CD4-positive, alpha-beta memory T cell (primary cell): ENCODE results near the gene RPS6KL1. TPM values are rescaled to one million over a fixed set of nuclear protein-coding genes. Genes with fewer than 3 reads are reported as not detected.

Experiments
- CTCF ChIA-PET: fragments of 350-600 bp; sonication (Branson Sonifier 250); formaldehyde crosslinking; loops from one replicate; lab custom pipeline; 2021; ENCODE audit warnings: inconsistent platforms; ENCODE audit not compliant: partially characterized antibody; lab: Charles Lee
- POLR2A ChIA-PET: fragments of 350-600 bp; sonication (Branson Sonifier 250); formaldehyde crosslinking; loops from one replicate; lab custom pipeline; 2021; ENCODE audit not compliant: partially characterized antibody; lab: Charles Lee
- DNase-seq, 5 donors: peaks; one replicate each; pipeline versions ENCODE4 v3.0.0 to v3.0.0-alpha.2; 2020 to 2022; ENCODE audit warnings: mixed read lengths in 1 of 5
- H3K27ac ChIP-seq: one replicate; pipeline ENCODE4 v1.7.0; 2013; ENCODE audit warnings: low read depth, low read length
- H3K27me3 ChIP-seq: 2 replicates; pipeline ENCODE4 v1.7.0; 2013; ENCODE audit warnings: mild to moderate bottlenecking, low read length, moderate library complexity; ENCODE audit not compliant: insufficient read depth
- H3K36me3 ChIP-seq: 2 replicates; pipeline ENCODE4 v1.7.0; 2013; ENCODE audit warnings: mild to moderate bottlenecking, low read length, moderate library complexity; ENCODE audit not compliant: insufficient read depth
- H3K4me1 ChIP-seq: 2 replicates; pipeline ENCODE4 v1.7.0; 2013; ENCODE audit warnings: mild to moderate bottlenecking, low read length, moderate library complexity; ENCODE audit not compliant: insufficient read depth
- H3K4me3 ChIP-seq, 2 donors: one replicate each; pipeline ENCODE4 v1.7.0; 2013; ENCODE audit warnings: low read length in 2 of 2, mild to moderate bottlenecking in 1 of 2
- H3K9me3 ChIP-seq, 2 donors: one replicate each; pipeline ENCODE4 v1.7.0; 2013; ENCODE audit warnings: low read length in 2 of 2, control low read depth in 1 of 2; ENCODE audit not compliant: control insufficient read depth in 1 of 2
- H3K27ac Mint-ChIP-seq, 7 donors: one replicate each; pipeline ENCODE4 v1.8.0; 2020 to 2021; ENCODE audit warnings: mixed read lengths in 7 of 7, mild to moderate bottlenecking in 6 of 7, inconsistent platforms in 3 of 7, moderate library complexity in 3 of 7
- H3K27me3 Mint-ChIP-seq, 2 donors: one replicate each; pipeline ENCODE4 v1.8.0; 2020 to 2021; ENCODE audit warnings: mixed read lengths in 2 of 2
- H3K36me3 Mint-ChIP-seq, 2 donors: one replicate each; pipeline ENCODE4 v1.8.0; 2020 to 2021; ENCODE audit warnings: mixed read lengths in 2 of 2, inconsistent platforms in 1 of 2, mild to moderate bottlenecking in 1 of 2
- H3K4me1 Mint-ChIP-seq, 4 donors: one replicate each; pipeline ENCODE4 v1.8.0; 2020 to 2021; ENCODE audit warnings: mixed read lengths in 4 of 4, mild to moderate bottlenecking in 1 of 4
- H3K4me3 Mint-ChIP-seq, 8 donors: one replicate each; pipeline ENCODE4 v1.8.0; 2020 to 2021; ENCODE audit warnings: mixed read lengths in 8 of 8, mild to moderate bottlenecking in 7 of 8, moderate library complexity in 6 of 8, inconsistent platforms in 3 of 8
- H3K9me3 Mint-ChIP-seq, 8 donors: one replicate each; pipeline ENCODE4 v1.8.0; 2020 to 2021; ENCODE audit warnings: mixed read lengths in 8 of 8, mild to moderate bottlenecking in 5 of 8, inconsistent platforms in 3 of 8, moderate library complexity in 1 of 8
- intact Hi-C: fragments of 100-400 bp; cut with micrococcal nuclease; formaldehyde crosslinking; loops from one replicate; pipeline ENCODE4 v1.15.1; 2023
- polyA plus RNA-seq, 2 donors: library from polyadenylated mRNA; unstranded; fragments of 300-500 nt; fragmentation: Illumina TruSeq; gene quantifications; one replicate each; pipeline ENCODE4 v1.2.3, GENCODE V29; 2021
- total RNA-seq, 2 experiments: library from RNA; stranded (reverse); gene quantifications; one replicate each; pipeline ENCODE4 v1.2.3, GENCODE V29; 2021

RPS6KL1 gene
- total and polyA plus RNA-seq, 4 experiments from 2014 or later: 0.45 to 2.9 (median 1.7) TPM

DNA sequence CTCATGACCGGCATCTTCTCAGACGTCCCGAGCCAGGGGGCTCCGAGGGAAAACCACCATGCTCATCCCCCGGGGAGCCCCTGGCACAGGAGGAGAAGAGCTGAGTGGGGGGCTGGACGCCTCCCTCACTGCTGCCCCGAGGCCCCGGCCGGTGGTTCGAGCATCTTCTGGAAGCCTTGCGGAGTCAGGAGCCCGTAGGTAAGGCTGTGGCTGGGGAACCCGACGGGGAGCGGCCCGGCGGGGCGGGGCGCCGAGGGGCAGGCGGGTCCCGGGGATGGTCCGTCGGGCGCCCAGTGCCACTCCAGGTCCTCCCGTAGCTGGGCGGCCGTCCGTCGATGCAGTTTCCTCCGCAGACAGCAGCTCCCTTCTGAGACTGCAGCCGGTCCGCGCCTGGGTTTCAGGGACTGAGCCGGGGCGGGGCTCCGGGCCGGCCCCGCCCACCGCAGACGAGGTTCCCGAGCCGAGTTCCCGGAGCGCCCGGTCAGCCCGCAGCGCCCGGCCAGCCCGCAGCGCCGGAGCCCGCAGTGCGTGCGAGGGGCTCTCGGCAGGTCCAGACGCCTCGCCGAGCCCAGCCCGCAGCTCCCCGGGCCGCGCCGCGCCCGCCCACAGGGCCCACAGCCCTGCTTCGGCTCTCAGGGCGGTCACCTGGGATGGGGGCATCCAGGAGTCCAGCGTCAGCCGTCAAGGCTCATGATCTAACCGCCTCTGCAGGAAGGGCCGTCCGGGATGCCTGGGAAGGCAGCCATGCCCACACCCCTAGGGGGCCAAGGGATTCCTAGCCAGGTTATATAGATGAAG is 32.4 kb upstream of the RPS6KL1 start, which contains the start of gene PGF:
Gene PGF, minus strand, starts transcription at position 369 of the 798 bp plus-strand sequence. Its CDS starts 355 bp downstream, at position 14.
- Histone ChIP-seq H3K4me1 (peaks cover 6% of the 10 kb centered on the region), H3K27me3 (no peaks in the 10 kb centered on the region), H3K36me3 (no peaks in the 10 kb centered on the region), H3K9me3 (no peaks in the 10 kb centered on the region), H3K27ac (no peak within 1 kb of the TSS), H3K4me3 (peak within 1 kb of the TSS in 1 of 2 donors; percentile 33)
- no peak within 1 kb of the TSS for H3K27ac Mint-ChIP-seq
- H3K9me3 Mint-ChIP-seq: no peaks in the 10 kb centered on the region
- intact Hi-C loops: no loop called here
- peaks cover 0 to 5% of the 10 kb centered on the region in 2 donors for H3K27me3 Mint-ChIP-seq
- H3K36me3 Mint-ChIP-seq: no peaks in the 10 kb centered on the region
- ChIA-PET POLR2A (interaction anchor here (1.9 kb wide), 1 partner anchor 95 kb away, joined by 4 read pairs; no protein-coding TSS in a partner anchor), CTCF (interaction anchor here (0.8 kb wide), 2 partner anchors 9 to 11 kb away, joined by 3 read pairs; no protein-coding TSS in a partner anchor)
- peak within 1 kb of the TSS; percentile 49 to 75 (median 68) for H3K4me3 Mint-ChIP-seq
- peak in 3 of 5 donors; percentile 6 to 27 (median 19) for DNase-seq
- H3K4me1 Mint-ChIP-seq: peaks cover 0 to 2% (median 0%) of the 10 kb centered on the region in 4 donors

DNA sequence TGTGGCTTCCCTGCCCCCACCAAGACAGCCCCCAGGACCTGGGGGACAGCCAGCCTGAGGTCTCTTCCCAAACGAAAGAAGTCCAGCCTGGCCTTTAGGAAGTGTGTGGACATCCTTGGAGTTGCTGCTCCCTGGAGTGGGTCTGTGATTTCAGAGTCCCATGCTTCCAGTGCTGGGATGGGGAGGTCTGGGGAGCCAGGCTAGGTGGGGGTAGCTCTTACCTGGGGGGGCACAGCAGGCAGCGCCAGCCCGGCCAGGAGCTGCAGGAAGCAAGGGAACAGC is 31.8 kb upstream of the RPS6KL1 start:
- Mint-ChIP-seq H3K9me3 (no peaks in the 10 kb centered on the region), H3K4me3 (peak overlapping the region in 5 of 8 donors; percentile 13 to 69 (median 48)), H3K27me3 (peaks cover 2 to 5% of the 10 kb centered on the region in 2 donors), H3K36me3 (no peaks in the 10 kb centered on the region), H3K4me1 (peaks cover 0 to 2% (median 0%) of the 10 kb centered on the region in 4 donors), H3K27ac (no peak overlapping the region)
- ChIA-PET POLR2A (interaction anchor here (1.9 kb wide), 1 partner anchor 94 kb away, joined by 4 read pairs; no protein-coding TSS in a partner anchor), CTCF (interaction anchor here (0.8 kb wide), 2 partner anchors 8 to 10 kb away, joined by 3 read pairs; no protein-coding TSS in a partner anchor)
- intact Hi-C loops: no loop called here
- no peak overlapping the region for H3K27ac ChIP-seq
- H3K9me3 ChIP-seq: no peaks in the 10 kb centered on the region
- H3K4me3 ChIP-seq: peak overlapping the region in 1 of 2 donors; percentile 33
- no peaks in the 10 kb centered on the region for H3K27me3 ChIP-seq
- no peak for DNase-seq
- H3K36me3 ChIP-seq: no peaks in the 10 kb centered on the region
- peaks cover 6% of the 10 kb centered on the region for H3K4me1 ChIP-seq

DNA sequence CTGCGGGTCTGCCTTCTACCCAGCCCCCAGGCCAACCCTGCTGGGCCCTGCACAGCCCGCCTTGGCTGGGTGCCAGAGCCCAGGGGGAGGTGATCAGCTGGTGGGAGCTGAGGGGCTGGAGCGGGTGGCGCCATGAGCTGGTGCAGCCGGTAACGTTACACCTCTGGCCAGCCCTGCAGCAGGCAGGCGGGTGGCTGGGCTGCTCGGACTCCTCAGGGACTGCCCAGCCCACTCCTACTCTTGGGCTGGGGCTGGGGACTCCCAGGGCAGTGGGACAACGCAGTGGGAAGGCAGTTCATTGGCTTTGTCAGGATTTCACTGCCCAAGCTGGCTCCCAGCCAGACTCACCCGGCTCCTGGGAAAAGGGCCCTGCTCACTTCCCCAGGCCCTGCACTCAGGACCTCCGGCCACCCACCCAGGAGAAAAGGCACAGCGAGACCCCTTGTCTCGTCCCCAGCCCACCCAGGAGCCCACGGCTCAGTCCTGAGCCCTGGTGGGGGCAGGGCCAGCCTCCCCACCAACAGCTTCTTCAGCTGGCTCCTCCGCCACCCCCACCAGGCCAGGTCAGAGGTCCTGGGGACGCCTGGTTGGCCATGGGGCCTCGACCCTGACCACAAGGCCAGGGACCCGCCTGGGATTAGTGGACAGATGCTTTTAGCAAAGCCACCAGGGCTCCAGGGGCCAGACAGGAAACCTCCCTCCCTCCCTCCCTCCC is 31.3 kb upstream of the RPS6KL1 start:
- no peaks in the 10 kb centered on the region for H3K9me3 Mint-ChIP-seq
- Histone ChIP-seq H3K36me3 (no peaks in the 10 kb centered on the region), H3K9me3 (no peaks in the 10 kb centered on the region), H3K4me1 (peaks cover 6% of the 10 kb centered on the region), H3K4me3 (no peak overlapping the region), H3K27ac (no peak overlapping the region), H3K27me3 (no peaks in the 10 kb centered on the region)
- CTCF ChIA-PET: interaction anchor here (1.5 kb wide), 1 partner anchor 9 kb away, joined by 6 read pairs; no protein-coding TSS in a partner anchor
- peaks cover 0 to 2% (median 0%) of the 10 kb centered on the region in 4 donors for H3K4me1 Mint-ChIP-seq
- no peak for DNase-seq
- POLR2A ChIA-PET: interaction anchor here (1.9 kb wide), 1 partner anchor 94 kb away, joined by 4 read pairs; no protein-coding TSS in a partner anchor
- intact Hi-C loops: no loop called here
- H3K27me3 Mint-ChIP-seq: peaks cover 2 to 5% of the 10 kb centered on the region in 2 donors
- H3K4me3 Mint-ChIP-seq: no peak overlapping the region
- H3K36me3 Mint-ChIP-seq: no peaks in the 10 kb centered on the region
- no peak overlapping the region for H3K27ac Mint-ChIP-seq

DNA sequence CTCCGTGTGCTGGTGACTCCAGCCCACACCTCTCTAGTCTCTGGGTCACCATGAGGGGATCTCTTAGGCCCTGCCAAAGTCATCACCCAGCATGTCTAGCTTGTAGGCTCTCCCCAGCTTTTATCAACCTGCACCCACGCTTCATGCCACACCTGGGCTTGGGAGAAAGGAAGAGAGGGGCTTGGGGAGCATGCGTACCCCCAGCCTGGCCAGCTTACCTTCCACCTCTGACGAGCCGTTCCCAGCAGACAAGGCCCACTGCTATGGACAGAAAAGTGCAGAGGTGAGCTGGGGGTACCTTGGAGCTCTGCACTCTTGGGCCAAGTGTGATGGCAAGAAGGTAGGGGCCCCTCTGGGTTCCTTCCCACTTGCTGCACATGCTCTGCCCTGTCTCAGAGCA is 30.6 kb upstream of the RPS6KL1 start:
- Mint-ChIP-seq H3K27me3 (peaks cover 2 to 5% of the 10 kb centered on the region in 2 donors), H3K36me3 (no peaks in the 10 kb centered on the region), H3K4me3 (peak overlapping the region in 1 of 8 donors; percentile 13), H3K27ac (no peak overlapping the region), H3K9me3 (no peaks in the 10 kb centered on the region), H3K4me1 (peaks cover 0 to 2% (median 0%) of the 10 kb centered on the region in 4 donors)
- CTCF ChIA-PET: interaction anchor here (1.5 kb wide), 1 partner anchor 9 kb away, joined by 6 read pairs; no protein-coding TSS in a partner anchor
- intact Hi-C loops: no loop called here
- no peaks in the 10 kb centered on the region for H3K27me3 ChIP-seq
- no peak overlapping the region for H3K27ac ChIP-seq
- DNase-seq: no peak
- H3K4me3 ChIP-seq: no peak overlapping the region
- POLR2A ChIA-PET: interaction anchor here (0.6 kb wide), 1 partner anchor 37 kb away, joined by 4 read pairs; no protein-coding TSS in a partner anchor
- H3K36me3 ChIP-seq: no peaks in the 10 kb centered on the region
- H3K4me1 ChIP-seq: peaks cover 6% of the 10 kb centered on the region
- no peaks in the 10 kb centered on the region for H3K9me3 ChIP-seq

DNA sequence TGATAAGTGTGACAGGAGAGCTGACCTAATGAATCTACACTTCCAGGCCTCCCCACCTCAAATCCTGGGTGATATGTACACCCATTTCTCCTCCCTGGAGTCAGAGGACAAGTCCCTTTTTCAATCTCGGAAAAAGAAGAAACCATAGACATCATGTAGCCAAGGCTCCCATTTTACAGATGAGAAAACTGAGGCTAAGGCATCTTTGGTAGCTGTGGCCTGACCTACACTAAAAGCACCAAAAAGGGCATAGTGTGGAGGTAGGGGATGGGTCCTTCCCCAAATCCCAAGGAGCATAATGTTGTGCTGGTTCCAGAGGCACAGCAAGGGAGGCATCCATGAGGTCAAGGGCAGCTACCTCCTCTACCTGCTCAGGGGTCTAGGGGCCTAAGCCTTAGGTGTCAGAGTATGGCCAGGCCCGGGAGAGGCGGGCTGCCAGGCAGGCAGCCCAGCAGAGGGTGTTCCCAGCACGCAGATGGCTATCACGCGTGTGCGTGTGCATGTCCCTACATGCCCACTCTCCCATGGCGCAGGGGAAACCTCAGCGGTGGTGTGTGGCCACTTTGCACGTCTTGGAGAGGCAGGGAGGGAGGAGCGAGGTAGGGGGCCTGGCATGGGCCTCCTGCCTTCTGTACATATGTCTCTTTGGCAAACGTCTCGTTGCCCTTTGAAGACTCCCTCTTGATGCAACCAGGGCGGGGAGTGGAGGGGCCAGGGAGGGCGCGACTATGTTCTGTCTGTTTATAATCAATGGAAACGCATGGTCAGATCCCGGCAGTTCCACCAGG is 29.8 kb upstream of the RPS6KL1 start:
- DNase-seq: no peak
- Mint-ChIP-seq H3K27me3 (peaks cover 2 to 5% of the 10 kb centered on the region in 2 donors), H3K36me3 (no peaks in the 10 kb centered on the region), H3K4me1 (peaks cover 0 to 2% (median 0%) of the 10 kb centered on the region in 4 donors), H3K4me3 (no peak overlapping the region), H3K9me3 (peaks cover 0 to 2% (median 0%) of the 10 kb centered on the region in 8 donors), H3K27ac (peak overlapping the region in 1 of 7 donors; percentile 48)
- no peaks in the 10 kb centered on the region for H3K27me3 ChIP-seq
- H3K4me3 ChIP-seq: no peak overlapping the region
- peaks cover 6% of the 10 kb centered on the region for H3K4me1 ChIP-seq
- intact Hi-C loops: no loop called here
- H3K9me3 ChIP-seq: no peaks in the 10 kb centered on the region
- no peak overlapping the region for H3K27ac ChIP-seq
- ChIA-PET POLR2A (interaction anchor here (0.6 kb wide), 1 partner anchor 38 kb away, joined by 4 read pairs; no protein-coding TSS in a partner anchor), CTCF (interaction anchor here (1.4 to 1.5 kb wide), 2 partner anchors 8 to 92 kb away, joined by 4 to 6 read pairs; no protein-coding TSS in a partner anchor)
- no peaks in the 10 kb centered on the region for H3K36me3 ChIP-seq

DNA sequence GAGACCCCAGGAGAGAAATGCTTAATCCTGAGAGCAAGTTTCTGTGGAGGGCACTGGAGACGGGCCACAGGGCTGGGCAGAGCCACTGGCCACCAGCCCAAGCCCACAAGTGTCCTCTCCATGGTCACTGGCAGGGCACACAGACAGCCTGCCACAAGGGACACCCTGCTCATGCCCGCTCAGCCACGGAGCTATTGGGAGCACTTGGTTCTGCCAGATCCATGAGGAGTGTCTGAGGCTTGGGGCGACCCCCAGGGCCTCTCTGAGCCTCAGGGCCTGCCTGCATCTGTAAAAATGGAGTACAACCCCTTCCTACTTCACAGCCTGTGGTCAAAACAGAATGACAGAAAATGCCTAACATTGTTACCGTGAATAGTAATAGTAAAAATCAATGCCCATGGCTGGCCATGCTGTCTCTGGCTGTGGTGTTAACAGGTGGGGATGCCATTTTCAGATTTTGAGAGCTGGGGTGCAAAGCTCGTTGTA is 29.2 kb upstream of the RPS6KL1 start:
- Histone ChIP-seq H3K36me3 (no peaks in the 10 kb centered on the region), H3K27me3 (no peaks in the 10 kb centered on the region), H3K4me1 (peaks cover 6% of the 10 kb centered on the region), H3K9me3 (no peaks in the 10 kb centered on the region), H3K4me3 (no peak overlapping the region), H3K27ac (no peak overlapping the region)
- intact Hi-C loops: no loop called here
- no peak overlapping the region for H3K27ac Mint-ChIP-seq
- H3K36me3 Mint-ChIP-seq: no peaks in the 10 kb centered on the region
- ChIA-PET CTCF (interaction anchor here (1.4 kb wide), 2 partner anchors 47 to 92 kb away, joined by 3 to 4 read pairs; no protein-coding TSS in a partner anchor), POLR2A (no interaction called here)
- peaks cover 0 to 2% (median 0%) of the 10 kb centered on the region in 4 donors for H3K4me1 Mint-ChIP-seq
- DNase-seq: no peak
- H3K9me3 Mint-ChIP-seq: peaks cover 0 to 2% (median 0%) of the 10 kb centered on the region in 8 donors
- no peak overlapping the region for H3K4me3 Mint-ChIP-seq
- peaks cover 2 to 5% of the 10 kb centered on the region in 2 donors for H3K27me3 Mint-ChIP-seq
